Tibial nerve (tissue), 4 donors: ENCODE data around the gene CDC42BPG.

Experiments used
- EP300 ChIP-seq, 2 donors: sonication (generic); formaldehyde crosslinking; IDR thresholded peaks; one replicate each; pipeline ENCODE4 v1.6.1; 2017; ENCODE audit warnings: antibody characterized with exemption in 2 of 2, mild to moderate bottlenecking in 1 of 2
- POLR2A ChIP-seq, 2 donors: fragments of 450-650 bp; IDR thresholded peaks; one replicate each; pipeline ENCODE4 v1.6.1; 2017; ENCODE audit warnings: antibody characterized with exemption in 2 of 2, mild to moderate bottlenecking in 2 of 2, moderate library complexity in 2 of 2
- TF ChIP-seq, protein P1 (sequence below), 5 experiments: fragments of 200-600 bp in 3 of 5; fragments of 450-650 bp in 2 of 5; sonication (generic) in 3 of 5; IDR thresholded peaks; one replicate each; pipeline ENCODE4 v1.5.1; 2016 to 2019; ENCODE audit warnings: antibody characterized with exemption in 5 of 5, mild to moderate bottlenecking in 3 of 5, moderate library complexity in 2 of 5

DNA sequence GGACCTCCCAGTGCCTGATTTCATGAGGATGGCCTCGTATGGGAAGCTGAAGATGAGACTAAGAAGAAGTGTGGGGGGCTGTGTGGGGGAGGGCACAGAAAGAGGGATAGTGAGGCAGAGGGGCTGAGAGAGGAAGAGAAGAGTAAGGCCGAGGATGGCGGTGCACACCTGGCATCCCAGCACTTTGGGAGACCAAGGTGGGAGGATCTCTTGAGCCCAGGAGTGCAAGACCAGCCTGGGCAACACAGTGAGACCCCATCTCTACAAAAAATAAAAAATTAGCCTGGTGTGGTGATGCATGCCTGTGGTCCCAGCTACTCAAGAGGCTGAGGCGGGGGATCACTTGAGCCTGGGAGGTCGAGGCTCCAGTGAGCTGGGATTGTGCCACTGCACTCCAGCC, 47.4 kb upstream of the CDC42BPG start:
- TF ChIP-seq, protein P1, sequence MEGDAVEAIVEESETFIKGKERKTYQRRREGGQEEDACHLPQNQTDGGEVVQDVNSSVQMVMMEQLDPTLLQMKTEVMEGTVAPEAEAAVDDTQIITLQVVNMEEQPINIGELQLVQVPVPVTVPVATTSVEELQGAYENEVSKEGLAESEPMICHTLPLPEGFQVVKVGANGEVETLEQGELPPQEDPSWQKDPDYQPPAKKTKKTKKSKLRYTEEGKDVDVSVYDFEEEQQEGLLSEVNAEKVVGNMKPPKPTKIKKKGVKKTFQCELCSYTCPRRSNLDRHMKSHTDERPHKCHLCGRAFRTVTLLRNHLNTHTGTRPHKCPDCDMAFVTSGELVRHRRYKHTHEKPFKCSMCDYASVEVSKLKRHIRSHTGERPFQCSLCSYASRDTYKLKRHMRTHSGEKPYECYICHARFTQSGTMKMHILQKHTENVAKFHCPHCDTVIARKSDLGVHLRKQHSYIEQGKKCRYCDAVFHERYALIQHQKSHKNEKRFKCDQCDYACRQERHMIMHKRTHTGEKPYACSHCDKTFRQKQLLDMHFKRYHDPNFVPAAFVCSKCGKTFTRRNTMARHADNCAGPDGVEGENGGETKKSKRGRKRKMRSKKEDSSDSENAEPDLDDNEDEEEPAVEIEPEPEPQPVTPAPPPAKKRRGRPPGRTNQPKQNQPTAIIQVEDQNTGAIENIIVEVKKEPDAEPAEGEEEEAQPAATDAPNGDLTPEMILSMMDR (IDR thresholded peaks at IDR 0.05) = no peak
- TF ChIP-seq POLR2A (IDR thresholded peaks at IDR 0.05) (no peak), EP300 (IDR thresholded peaks at IDR 0.05) (no peak)
